ENCODE data around the gene ELMOD3. TPM values are rescaled to one million over a fixed set of nuclear protein-coding genes. Genes with fewer than 3 reads are reported as not detected.
A peak's percentile ranks its signal among the peaks of the same experiment; 100 is the strongest.
"Not testable (repeated sequence)": the region's sequence is repeated elsewhere in the genome, so short reads cannot be mapped to it uniquely, and the experiment has no call there.

Gene ELMOD3
- total RNA-seq, 1 donor from 2014 or later: 22.2 TPM

GRCh38 chr2:85310330-85310729 lies 44.2 kb upstream of the ELMOD3 start:
- Mint-ChIP-seq H3K4me3 (no peak overlapping the region), H3K36me3 (peaks cover 12% of the 10 kb centered on the region), H3K4me1 (ENCODE audit: unreplicated experiment) (peaks cover 9% of the 10 kb centered on the region), H3K27me3 (no peaks in the 10 kb centered on the region), H3K27ac (no peak overlapping the region), H3K9me3 (no peaks in the 10 kb centered on the region)
- no peak for DNase-seq (ENCODE audit: extremely low spot score, unreplicated experiment)
- TF ChIP-seq CTCF (conservative IDR thresholded peaks at IDR 0.05): no peak

- H3K4me3 Mint-ChIP-seq: no peak overlapping the region
- H3K27me3 Mint-ChIP-seq: no peaks in the 10 kb centered on the region
Measured at GRCh38 chr2:85312404-85312803, 42.2 kb upstream of the ELMOD3 start.

GRCh38 chr2:85314884-85315242 lies 39.7 kb upstream of the ELMOD3 start:
- Mint-ChIP-seq H3K27me3 (no peaks in the 10 kb centered on the region), H3K4me1 (ENCODE audit: unreplicated experiment) (peaks cover 17% of the 10 kb centered on the region), H3K27ac (no peak overlapping the region), H3K36me3 (peaks cover 25% of the 10 kb centered on the region), H3K9me3 (no peaks in the 10 kb centered on the region), H3K4me3 (no peak overlapping the region)
- no peak for TF ChIP-seq CTCF (conservative IDR thresholded peaks at IDR 0.05)
- DNase-seq (ENCODE audit: extremely low spot score, unreplicated experiment): no peak

More at GRCh38 chr2:85312404-85312803, 42.2 kb upstream of the ELMOD3 start:
- Mint-ChIP-seq H3K4me1 (ENCODE audit: unreplicated experiment) (peaks cover 9% of the 10 kb centered on the region), H3K9me3 (no peaks in the 10 kb centered on the region), H3K27ac (no peak overlapping the region), H3K36me3 (peaks cover 18% of the 10 kb centered on the region)
- TF ChIP-seq CTCF (conservative IDR thresholded peaks at IDR 0.05): no peak
- DNase-seq (ENCODE audit: extremely low spot score, unreplicated experiment): no peak

- H3K4me1 Mint-ChIP-seq (ENCODE audit: unreplicated experiment): peaks cover 13% of the 10 kb centered on the region
- H3K36me3 Mint-ChIP-seq: peaks cover 32% of the 10 kb centered on the region
- H3K27ac Mint-ChIP-seq; H3K9me3 Mint-ChIP-seq; H3K27me3 Mint-ChIP-seq; H3K4me3 Mint-ChIP-seq; DNase-seq (ENCODE audit: extremely low spot score, unreplicated experiment): not testable (repeated sequence)
Measured at GRCh38 chr2:85315921-85316320, 38.6 kb upstream of the ELMOD3 start.

- H3K27ac Mint-ChIP-seq: peak overlapping the region; percentile 40
- H3K9me3 Mint-ChIP-seq: no peaks in the 10 kb centered on the region
- peaks cover 47% of the 10 kb centered on the region for H3K36me3 Mint-ChIP-seq
- no peak overlapping the region for H3K4me3 Mint-ChIP-seq
- no peak for DNase-seq (ENCODE audit: extremely low spot score, unreplicated experiment)
- peaks cover 13% of the 10 kb centered on the region for H3K4me1 Mint-ChIP-seq (ENCODE audit: unreplicated experiment)
- TF ChIP-seq CTCF (conservative IDR thresholded peaks at IDR 0.05): no peak
- H3K27me3 Mint-ChIP-seq: no peaks in the 10 kb centered on the region
Measured at GRCh38 chr2:85318222-85319074, 36.1 kb upstream of the ELMOD3 start.

- Mint-ChIP-seq H3K4me3 (no peak overlapping the region), H3K9me3 (no peaks in the 10 kb centered on the region), H3K36me3 (peaks cover 55% of the 10 kb centered on the region), H3K27me3 (no peaks in the 10 kb centered on the region), H3K27ac (no peak overlapping the region), H3K4me1 (ENCODE audit: unreplicated experiment) (peaks cover 16% of the 10 kb centered on the region)
- TF ChIP-seq CTCF (conservative IDR thresholded peaks at IDR 0.05): no peak
- DNase-seq (ENCODE audit: extremely low spot score, unreplicated experiment): no peak
Measured at GRCh38 chr2:85319796-85320195, 34.8 kb upstream of the ELMOD3 start.

Measured in type B pancreatic cell (in vitro differentiated cells).